ENCODE measurements around the gene ARHGEF37. TPM values are rescaled to one million over a fixed set of nuclear protein-coding genes. Genes with fewer than 3 reads are reported as not detected.
"Not testable (repeated sequence)": the region's sequence is repeated elsewhere in the genome, so short reads cannot be mapped to it uniquely, and the experiment has no call there.

Gene ARHGEF37
- total and polyA plus RNA-seq, 2 of the 8 experiments (the other 6 are each of a cell fraction or from before 2014, with no cell fraction given), result 0.21 to 0.48 TPM

DNA sequence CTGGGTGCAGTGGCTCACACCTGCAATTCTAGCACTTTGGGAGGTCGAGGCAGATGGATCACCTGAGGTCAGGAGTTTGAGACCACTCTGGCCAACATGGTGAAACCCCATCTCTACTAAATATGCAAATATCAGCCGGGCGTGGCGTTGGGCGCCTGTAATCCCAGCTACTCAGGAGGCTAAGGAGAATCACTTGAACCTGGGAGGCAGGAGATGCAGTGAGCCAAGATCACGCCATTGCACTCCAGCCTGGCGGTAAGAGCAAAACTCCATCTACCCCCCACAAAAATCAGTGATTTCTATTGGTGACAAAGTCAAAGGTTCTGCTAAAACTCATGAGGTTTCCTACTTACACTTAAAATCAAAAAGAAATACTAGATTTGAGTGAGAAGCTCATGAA lies 48.9 kb upstream of the ARHGEF37 start (continued):
- TF ChIP-seq, protein P1, sequence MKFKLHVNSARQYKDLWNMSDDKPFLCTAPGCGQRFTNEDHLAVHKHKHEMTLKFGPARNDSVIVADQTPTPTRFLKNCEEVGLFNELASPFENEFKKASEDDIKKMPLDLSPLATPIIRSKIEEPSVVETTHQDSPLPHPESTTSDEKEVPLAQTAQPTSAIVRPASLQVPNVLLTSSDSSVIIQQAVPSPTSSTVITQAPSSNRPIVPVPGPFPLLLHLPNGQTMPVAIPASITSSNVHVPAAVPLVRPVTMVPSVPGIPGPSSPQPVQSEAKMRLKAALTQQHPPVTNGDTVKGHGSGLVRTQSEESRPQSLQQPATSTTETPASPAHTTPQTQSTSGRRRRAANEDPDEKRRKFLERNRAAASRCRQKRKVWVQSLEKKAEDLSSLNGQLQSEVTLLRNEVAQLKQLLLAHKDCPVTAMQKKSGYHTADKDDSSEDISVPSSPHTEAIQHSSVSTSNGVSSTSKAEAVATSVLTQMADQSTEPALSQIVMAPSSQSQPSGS (IDR thresholded peaks at IDR 0.05; ENCODE audit: low read length), result no peak
- TF ChIP-seq RAD21 (IDR thresholded peaks at IDR 0.05 in 1 of 2, conservative IDR thresholded peaks at IDR 0.05 in 1 of 2; ENCODE audit: low read depth in 2 of 2, low read length in 2 of 2) (no peak), CBX5 (IDR thresholded peaks at IDR 0.05; ENCODE audit: low read depth, low read length) (no peak), SP2 (IDR thresholded peaks at IDR 0.05; ENCODE audit: low read length) (no peak)

DNA sequence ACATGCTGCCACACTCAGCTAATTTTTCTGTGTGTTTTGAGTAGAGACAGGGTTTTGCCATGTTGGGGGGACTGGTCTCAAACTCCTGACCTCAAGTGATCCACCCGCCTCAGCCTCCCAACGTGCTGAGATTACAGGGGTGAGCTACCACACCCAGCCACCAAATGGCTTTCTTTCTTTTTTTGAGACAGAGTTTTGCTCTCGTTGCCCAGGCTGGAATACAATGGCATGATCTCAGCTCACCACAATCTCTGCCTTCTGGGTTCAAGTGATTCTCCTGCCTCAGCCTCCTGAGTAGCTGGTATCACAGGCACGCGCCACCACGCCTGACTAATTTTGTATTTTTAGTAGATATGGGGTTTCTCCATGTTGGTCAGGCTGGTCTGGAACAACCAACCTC lies 45.5 kb upstream of the ARHGEF37 start:
- not testable (repeated sequence) for H3K14ac ChIP-seq (ENCODE audit: insufficient read length)

More for the DNA sequence above, 45.5 kb upstream of the ARHGEF37 start:
- H2BK20ac ChIP-seq (ENCODE audit: low read length); H2AK5ac ChIP-seq (ENCODE audit: low read depth, low read length); FAIRE-seq; DNase-seq (ENCODE audit: low read depth in 1 of 2, low spot score in 2 of 2); H3K4me2 ChIP-seq (ENCODE audit: insufficient read depth in 1 of 2, low read depth in 2 of 2, low read length in 2 of 2); H2BK12ac ChIP-seq (ENCODE audit: low read depth, low read length); H2BK5ac ChIP-seq (ENCODE audit: low read depth, low read length); H2AFZ ChIP-seq (ENCODE audit: low read length); H3K18ac ChIP-seq (ENCODE audit: extremely low read depth, low read length); H3K23me2 ChIP-seq (ENCODE audit: low read depth, low read length); H3K4ac ChIP-seq (replicated peaks; ENCODE audit: insufficient read length, low read depth, low read length); H2BK15ac ChIP-seq (ENCODE audit: low read length); H2BK120ac ChIP-seq (replicated peaks; ENCODE audit: low read depth, low read length); H3K4me1 ChIP-seq (replicated peaks in 1 of 4; ENCODE audit: control insufficient read depth in 3 of 4, insufficient read depth in 4 of 4, low read length in 3 of 4); H4K91ac ChIP-seq (replicated peaks; ENCODE audit: insufficient read length, low read length); H4K8ac ChIP-seq (ENCODE audit: extremely low read depth, insufficient read depth, low read length); H3K79me1 ChIP-seq (ENCODE audit: low read depth, low read length); H3K27me3 ChIP-seq (replicated peaks in 1 of 4; ENCODE audit: control insufficient read depth in 3 of 4, extremely low read depth in 1 of 4, insufficient read depth in 3 of 4, low read length in 3 of 4); H3K9me3 ChIP-seq (ENCODE audit: insufficient read depth in 2 of 2, low read depth in 1 of 2, low read length in 1 of 2); H3K56ac ChIP-seq (replicated peaks; ENCODE audit: insufficient read length, low read depth, low read length); H3K23ac ChIP-seq (ENCODE audit: insufficient read length); H4K5ac ChIP-seq (ENCODE audit: insufficient read length, low read depth, low read length); H3K9ac ChIP-seq (replicated peaks in 1 of 4; ENCODE audit: extremely low read depth in 1 of 4, low read depth in 3 of 4, low read length in 3 of 4); H3K4me3 ChIP-seq (ENCODE audit: extremely low read depth in 1 of 4, insufficient read depth in 2 of 4, low read depth in 3 of 4, low read length in 4 of 4); H3K27ac ChIP-seq (ENCODE audit: low read depth, low read length): not testable (repeated sequence)
- 92% methylated on average over 6 of the region's 6 CpGs; no CpG with 5 or more reads in 1 of the 2 experiments for WGBS, 2 experiments (ENCODE audit: extremely low coverage in 1 of 2, insufficient coverage in 1 of 2, insufficient read length in 1 of 2, insufficient replicate concordance in 2 of 2, low coverage in 1 of 2, low lambda C conversion rate in 2 of 2, missing lambda C conversion rate in 1 of 2)
- peaks cover 67 to 99% of the 10 kb centered on the region in 2 experiments for H3K79me2 ChIP-seq (ENCODE audit: control insufficient read depth in 1 of 2, insufficient read depth in 2 of 2, low read length in 2 of 2)
- CTCF ChIA-PET (ENCODE audit: partially characterized antibody), result interaction anchor here (0.6 to 1.9 kb wide), 8 partner anchors 9 to 190 kb away, joined by 3 to 7 read pairs (median 4); no protein-coding TSS in a partner anchor
- peaks cover 0 to 33% (median 0%) of the 10 kb centered on the region in 4 experiments; a peak in 3 of 8 replicates for H3K36me3 ChIP-seq (ENCODE audit: control insufficient read depth in 2 of 4, insufficient read depth in 4 of 4, low read length in 3 of 4)
- POLR2A ChIA-PET (ENCODE audit: partially characterized antibody), result interaction anchor here (1.0 to 6.8 kb wide), 8 partner anchors 9 to 72 kb away, joined by 3 to 37 read pairs (median 4); partner anchors contain the start of gene CSNK1A1
- H4K20me1 ChIP-seq (replicated peaks in 1 of 2; ENCODE audit: control insufficient read depth in 1 of 2, insufficient read depth in 2 of 2, low read length in 2 of 2), result peaks cover 15 to 24% of the 10 kb centered on the region in 2 experiments
